ENCODE measurements around the gene ARL4C.

The ARL4C gene, protein sequence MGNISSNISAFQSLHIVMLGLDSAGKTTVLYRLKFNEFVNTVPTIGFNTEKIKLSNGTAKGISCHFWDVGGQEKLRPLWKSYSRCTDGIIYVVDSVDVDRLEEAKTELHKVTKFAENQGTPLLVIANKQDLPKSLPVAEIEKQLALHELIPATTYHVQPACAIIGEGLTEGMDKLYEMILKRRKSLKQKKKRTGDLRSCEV

DNA sequence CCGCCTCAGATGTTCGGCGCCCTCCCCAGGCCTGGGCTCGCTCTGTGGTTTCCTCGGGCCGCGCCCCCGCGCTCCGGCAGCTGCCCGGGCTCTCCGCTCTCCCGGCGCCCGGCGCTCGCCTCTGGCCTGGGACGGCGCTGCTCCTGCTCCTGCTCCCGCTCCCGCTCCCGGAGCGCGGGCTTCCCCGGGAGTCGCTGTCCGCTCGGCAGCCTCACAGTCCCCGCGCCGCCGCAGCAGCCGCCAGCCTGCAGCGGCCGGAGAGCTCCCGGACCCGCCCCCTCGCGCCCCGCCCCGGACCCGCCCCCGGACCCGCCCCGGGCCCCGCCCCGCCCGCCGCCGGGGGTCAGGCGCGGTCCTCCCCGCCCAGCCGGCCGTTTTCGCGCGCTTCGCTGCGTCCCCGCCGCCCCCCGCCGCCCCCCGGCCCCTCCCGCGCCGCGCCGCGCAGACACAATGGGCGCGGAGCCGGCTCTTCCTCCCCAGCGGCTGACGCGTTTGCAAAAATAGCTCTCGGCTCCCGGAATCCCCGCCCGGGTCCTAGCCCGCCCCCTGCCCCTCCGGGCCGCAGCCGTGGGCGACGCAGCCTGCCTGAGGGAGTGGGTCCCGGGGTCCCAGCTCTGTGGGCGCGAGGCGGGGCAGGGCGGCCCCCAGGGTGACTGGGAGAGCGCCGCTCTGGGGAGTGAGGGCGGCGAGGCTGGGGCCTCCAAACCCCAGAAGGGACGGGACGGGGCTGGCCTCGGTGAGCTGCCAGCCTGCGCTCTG is at the start of gene ARL4C:
ARL4C (minus strand) TSS at position 247 of the 759 bp plus-strand sequence. CDS start 495 bp downstream, outside the sequence.
- no peak for TF ChIP-seq POLR2AphosphoS5 (IDR thresholded peaks at IDR 0.05; ENCODE audit: borderline replicate concordance, low read depth, low read length)
- TF ChIP-seq FOXP2 (optimal IDR thresholded peaks at IDR 0.05; ENCODE audit: control extremely low read depth, extremely low read length, insufficient read depth), result no peak
- no peak for TF ChIP-seq EZH2 (IDR thresholded peaks at IDR 0.05)
- Histone ChIP-seq H3K4me3 (peak within 1 kb of the TSS; percentile 94), H3K36me3 (ENCODE audit: insufficient read depth, low read length) (no peaks in the 10 kb centered on the region), H3K27ac (no peak within 1 kb of the TSS), H3K9me3 (ENCODE audit: low read depth, low read length) (no peaks in the 10 kb centered on the region), H3K9ac (ENCODE audit: insufficient read length) (peak within 1 kb of the TSS; percentile 74)
- DNase-seq (ENCODE audit: low read depth, low spot score), result no peak

DNA sequence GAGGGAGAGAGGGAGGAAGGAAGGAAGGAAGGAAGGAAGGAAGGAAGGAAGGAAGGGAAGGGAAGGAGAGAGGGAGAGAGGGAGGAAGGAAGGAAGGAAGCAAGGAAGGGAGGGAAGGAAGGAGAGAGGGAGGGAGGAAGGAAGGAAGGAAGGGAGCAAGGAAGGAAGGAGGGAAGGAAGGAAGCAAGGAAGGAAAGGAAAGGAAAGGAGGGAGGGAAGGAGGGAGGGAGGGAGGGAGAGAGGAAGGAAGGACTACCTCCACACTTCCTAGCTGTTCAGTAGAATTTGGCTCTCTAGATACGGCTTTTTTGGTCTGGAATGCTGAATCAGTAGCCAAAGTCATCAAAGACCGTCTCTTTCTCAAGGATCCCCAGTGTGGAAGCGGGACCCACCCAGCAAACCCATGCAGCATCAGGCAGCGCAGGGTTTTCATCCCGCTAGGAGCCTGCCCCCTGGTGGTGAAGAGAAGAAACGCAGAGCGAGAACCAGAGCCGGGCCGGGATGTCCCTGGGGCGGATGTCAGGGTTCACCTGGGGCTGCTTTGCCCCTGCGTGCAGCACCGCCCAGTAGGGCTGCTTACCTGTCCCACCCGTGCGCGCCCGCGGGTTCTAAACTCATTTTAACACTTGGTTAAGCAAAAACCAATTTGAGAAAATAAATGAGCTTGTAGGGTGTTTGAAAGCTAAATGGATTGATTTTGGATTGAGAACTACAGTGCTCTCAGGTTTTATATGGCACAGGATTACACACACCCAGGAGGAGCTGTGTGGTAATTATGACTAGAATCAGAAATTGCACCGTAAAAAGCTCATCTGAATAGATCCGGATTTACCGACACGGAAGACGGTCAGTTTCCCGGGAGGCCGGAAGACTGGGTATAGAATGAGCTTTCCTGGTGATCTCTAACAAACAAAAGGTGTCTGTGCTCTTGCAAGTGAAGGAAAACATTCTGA is 48.1 kb upstream of the ARL4C start:
- no peak for TF ChIP-seq EZH2 (IDR thresholded peaks at IDR 0.05)
- TF ChIP-seq FOXP2 (optimal IDR thresholded peaks at IDR 0.05; ENCODE audit: control extremely low read depth, extremely low read length, insufficient read depth), result no peak
- Histone ChIP-seq H3K27ac (peak overlapping the region; percentile 68), H3K36me3 (ENCODE audit: insufficient read depth, low read length) (no peaks in the 10 kb centered on the region), H3K4me3 (no peak overlapping the region), H3K9me3 (ENCODE audit: low read depth, low read length) (no peaks in the 10 kb centered on the region), H3K9ac (ENCODE audit: insufficient read length) (peak overlapping the region; percentile 5)
- DNase-seq (ENCODE audit: low read depth, low spot score), result no peak

DNA sequence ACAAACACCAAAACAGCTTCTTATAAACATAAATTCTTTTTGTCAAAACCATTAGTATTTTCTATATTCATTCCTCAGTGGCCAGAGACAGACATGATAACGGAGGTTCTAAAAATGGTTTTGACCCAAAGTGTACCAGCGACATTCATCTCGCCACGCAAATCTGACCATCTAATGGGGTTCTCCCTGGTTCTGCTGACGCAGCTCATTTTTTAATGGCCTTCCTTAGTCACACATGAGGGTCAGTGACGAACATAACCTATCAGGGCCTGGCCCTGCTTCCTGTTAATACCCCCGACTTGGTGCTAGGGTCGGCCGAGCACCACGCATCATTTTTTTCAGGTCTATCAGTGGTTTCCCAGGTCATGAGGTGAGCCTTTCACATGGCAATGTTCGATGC is 45.9 kb upstream of the ARL4C start:
- no peaks in the 10 kb centered on the region for H3K36me3 ChIP-seq (ENCODE audit: insufficient read depth, low read length)
- H3K9ac ChIP-seq (ENCODE audit: insufficient read length), result no peak overlapping the region
- no peak for TF ChIP-seq FOXP2 (optimal IDR thresholded peaks at IDR 0.05; ENCODE audit: control extremely low read depth, extremely low read length, insufficient read depth)
- TF ChIP-seq EZH2 (IDR thresholded peaks at IDR 0.05), result no peak
- no peak for TF ChIP-seq POLR2AphosphoS5 (IDR thresholded peaks at IDR 0.05; ENCODE audit: borderline replicate concordance, low read depth, low read length)
- 0 out of 2 replicates have a peak, but pooled peaks cover 3% of the 10 kb centered on the region for H3K9me3 ChIP-seq (ENCODE audit: low read depth, low read length)
- no peak for DNase-seq (ENCODE audit: low read depth, low spot score)
- no peak overlapping the region for H3K27ac ChIP-seq
- no peak overlapping the region for H3K4me3 ChIP-seq

DNA sequence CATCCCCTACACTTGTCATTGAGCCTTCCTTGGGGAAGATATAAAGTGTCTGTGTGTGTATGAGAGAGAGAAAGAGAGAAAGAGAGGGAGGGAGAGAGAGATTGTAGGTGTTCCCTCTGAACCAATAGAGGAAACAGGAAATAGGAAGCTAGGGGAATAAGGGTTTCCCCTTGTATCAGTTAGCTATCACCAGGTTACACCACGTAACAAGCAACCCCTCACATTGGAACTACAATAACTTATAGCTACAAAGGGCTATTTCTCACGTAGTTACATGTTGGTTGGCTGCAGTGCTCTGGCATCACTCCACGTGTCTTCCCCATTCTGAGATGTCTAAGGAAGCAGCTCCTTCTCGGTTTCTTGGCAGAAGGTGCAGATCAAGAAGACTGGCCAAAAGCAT is 41.0 kb upstream of the ARL4C start:
- H3K4me3 ChIP-seq, result no peak overlapping the region
- H3K9me3 ChIP-seq (ENCODE audit: low read depth, low read length), result 0 out of 2 replicates have a peak, but pooled peaks cover 3% of the 10 kb centered on the region
- no peak overlapping the region for H3K27ac ChIP-seq
- DNase-seq (ENCODE audit: low read depth, low spot score), result no peak
- H3K36me3 ChIP-seq (ENCODE audit: insufficient read depth, low read length), result no peaks in the 10 kb centered on the region
- TF ChIP-seq POLR2AphosphoS5 (IDR thresholded peaks at IDR 0.05; ENCODE audit: borderline replicate concordance, low read depth, low read length), result no peak
- TF ChIP-seq EZH2 (IDR thresholded peaks at IDR 0.05), result no peak
- TF ChIP-seq FOXP2 (optimal IDR thresholded peaks at IDR 0.05; ENCODE audit: control extremely low read depth, extremely low read length, insufficient read depth), result no peak
- H3K9ac ChIP-seq (ENCODE audit: insufficient read length), result no peak overlapping the region

DNA sequence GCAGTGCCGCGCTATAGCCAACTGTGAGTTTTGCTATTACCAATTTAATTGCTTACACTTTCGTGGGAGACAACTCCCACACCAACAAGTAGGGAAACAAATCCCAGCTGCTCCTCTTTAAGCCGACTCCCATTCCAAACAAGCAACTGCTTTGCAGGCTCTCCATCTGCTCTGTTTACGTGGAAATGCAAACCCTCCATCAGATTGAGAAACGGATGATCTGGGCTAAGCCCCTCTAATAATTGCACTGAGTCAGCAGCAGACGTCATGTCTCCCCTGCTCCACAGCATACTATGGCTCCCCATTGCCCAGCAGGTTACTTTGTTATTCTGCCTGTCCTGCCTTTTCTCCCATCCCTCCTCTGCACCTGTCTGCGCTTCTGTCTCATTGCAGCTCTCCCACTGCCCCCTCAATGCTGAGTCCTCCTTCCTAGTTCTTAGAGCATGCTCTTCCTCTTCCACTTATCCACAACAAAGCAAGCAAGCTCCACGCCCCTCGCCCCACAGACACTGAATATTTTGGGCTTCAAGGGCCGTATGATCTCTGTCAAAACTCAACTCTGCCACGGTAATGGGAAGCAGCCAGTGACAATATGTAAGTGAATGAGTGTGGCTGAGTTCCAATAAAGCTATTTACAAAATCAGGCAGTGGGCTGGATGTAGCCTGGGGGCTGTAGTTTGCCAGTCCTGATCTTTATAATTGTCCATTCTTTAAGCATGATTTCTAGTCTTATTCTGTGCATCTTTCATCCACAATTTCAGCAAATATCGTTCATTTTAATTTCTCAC is 39.5 kb upstream of the ARL4C start:
- 0 out of 2 replicates have a peak, but pooled peaks cover 3% of the 10 kb centered on the region for H3K9me3 ChIP-seq (ENCODE audit: low read depth, low read length)
- H3K27ac ChIP-seq, result no peak overlapping the region
- no peak overlapping the region for H3K9ac ChIP-seq (ENCODE audit: insufficient read length)
- H3K4me3 ChIP-seq, result no peak overlapping the region
- DNase-seq (ENCODE audit: low read depth, low spot score), result no peak
- TF ChIP-seq FOXP2 (optimal IDR thresholded peaks at IDR 0.05; ENCODE audit: control extremely low read depth, extremely low read length, insufficient read depth) (no peak), EZH2 (IDR thresholded peaks at IDR 0.05) (no peak), POLR2AphosphoS5 (IDR thresholded peaks at IDR 0.05; ENCODE audit: borderline replicate concordance, low read depth, low read length) (no peak)
- no peaks in the 10 kb centered on the region for H3K36me3 ChIP-seq (ENCODE audit: insufficient read depth, low read length)

DNA sequence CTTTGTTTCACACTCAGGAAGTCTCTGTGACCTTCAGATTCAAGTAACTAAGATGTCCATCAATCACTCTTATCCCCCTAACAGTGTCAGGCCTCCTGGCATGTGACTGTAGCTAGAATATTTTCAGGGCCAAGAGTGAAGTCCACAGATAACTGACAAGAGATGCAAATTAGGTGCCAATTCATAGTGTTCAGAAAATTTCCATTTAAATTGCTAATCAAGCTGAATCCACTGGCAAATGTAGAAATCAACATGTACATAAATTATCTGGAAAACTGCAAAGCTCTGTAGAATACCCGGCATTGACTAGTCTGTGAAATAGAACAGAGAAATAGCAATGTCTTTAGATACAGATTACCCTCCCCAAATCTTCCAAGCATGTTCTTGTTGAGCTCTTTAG is 38.6 kb upstream of the ARL4C start:
- TF ChIP-seq FOXP2 (optimal IDR thresholded peaks at IDR 0.05; ENCODE audit: control extremely low read depth, extremely low read length, insufficient read depth) (no peak), POLR2AphosphoS5 (IDR thresholded peaks at IDR 0.05; ENCODE audit: borderline replicate concordance, low read depth, low read length) (no peak), EZH2 (IDR thresholded peaks at IDR 0.05) (no peak)
- 0 out of 2 replicates have a peak, but pooled peaks cover 3% of the 10 kb centered on the region for H3K9me3 ChIP-seq (ENCODE audit: low read depth, low read length)
- DNase-seq (ENCODE audit: low read depth, low spot score), result no peak
- no peak overlapping the region for H3K27ac ChIP-seq
- no peaks in the 10 kb centered on the region for H3K36me3 ChIP-seq (ENCODE audit: insufficient read depth, low read length)
- no peak overlapping the region for H3K4me3 ChIP-seq
- no peak overlapping the region for H3K9ac ChIP-seq (ENCODE audit: insufficient read length)

DNA sequence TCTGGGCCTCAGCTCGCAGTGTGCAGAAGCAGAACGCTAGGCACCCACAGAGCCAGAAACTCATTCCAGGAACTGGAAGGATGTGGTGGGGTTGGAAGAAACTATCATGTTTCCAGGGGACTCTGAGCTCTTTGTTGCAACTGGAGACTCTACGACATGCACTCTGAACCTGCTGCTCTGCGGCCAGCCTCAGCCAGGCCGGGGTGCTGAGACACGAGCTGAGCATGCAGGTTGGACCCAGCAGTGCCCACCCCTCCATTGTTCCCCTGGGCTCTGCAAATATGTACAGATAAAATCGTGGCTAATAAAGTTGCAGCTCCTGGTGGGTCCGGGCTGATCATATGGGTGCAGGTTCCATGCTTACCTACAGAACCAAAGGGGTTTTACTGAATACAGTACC is 37.6 kb upstream of the ARL4C start:
- Histone ChIP-seq H3K36me3 (ENCODE audit: insufficient read depth, low read length) (no peaks in the 10 kb centered on the region), H3K27ac (no peak overlapping the region), H3K9ac (ENCODE audit: insufficient read length) (no peak overlapping the region), H3K4me3 (no peak overlapping the region), H3K9me3 (ENCODE audit: low read depth, low read length) (0 out of 2 replicates have a peak, but pooled peaks cover 3% of the 10 kb centered on the region)
- DNase-seq (ENCODE audit: low read depth, low spot score), result no peak
- TF ChIP-seq FOXP2 (optimal IDR thresholded peaks at IDR 0.05; ENCODE audit: control extremely low read depth, extremely low read length, insufficient read depth) (no peak), EZH2 (IDR thresholded peaks at IDR 0.05) (no peak), POLR2AphosphoS5 (IDR thresholded peaks at IDR 0.05; ENCODE audit: borderline replicate concordance, low read depth, low read length) (no peak)
